H1 (cell line): ENCODE results near the gene BCAM. TPM values are rescaled to one million over a fixed set of nuclear protein-coding genes. Genes with fewer than 3 reads are reported as not detected.
A peak's percentile ranks its signal among the peaks of the same experiment; 100 is the strongest.

Experiments used
- ASH2L ChIP-seq: fragments of 200-600, 300-600 bp; sonication (generic); IDR thresholded peaks from one replicate; pipeline ENCODE4 v1.7.1; 2017; ENCODE audit warnings: low read length
- CHD1 ChIP-seq: IDR thresholded peaks from 2 replicates; pipeline ENCODE4 v1.6.1; 2012; ENCODE audit warnings: low read depth, low read length, improper control_type of control experiment
- EGR1 ChIP-seq: IDR thresholded peaks from 2 replicates; pipeline ENCODE4 v1.6.1; 2011; ENCODE audit warnings: low read depth, low read length, borderline replicate concordance
- GABPA ChIP-seq: IDR thresholded peaks from 2 replicates; pipeline ENCODE4 v1.6.1; 2011; ENCODE audit warnings: mild to moderate bottlenecking, low read length, moderate library complexity, borderline replicate concordance; ENCODE audit not compliant: insufficient read depth
- GTF2F1 ChIP-seq: IDR thresholded peaks from 2 replicates; pipeline ENCODE4 v1.6.1; 2012; ENCODE audit warnings: low read depth, low read length, improper control_type of control experiment, borderline replicate concordance
- KDM4A ChIP-seq: IDR thresholded peaks from one replicate; pipeline ENCODE4 v1.7.1; 2012; ENCODE audit warnings: low read depth, mild to moderate bottlenecking, moderate library complexity, low read length, inconsistent platforms; ENCODE audit not compliant: severe bottlenecking
- NANOG ChIP-seq: IDR thresholded peaks from 2 replicates; pipeline ENCODE4 v1.6.1; 2011; ENCODE audit warnings: low read length, low read depth, mild to moderate bottlenecking, inconsistent platforms; ENCODE audit not compliant: insufficient read depth, poor library complexity, severe bottlenecking
- NRF1 ChIP-seq: IDR thresholded peaks from 2 replicates; pipeline ENCODE4 v1.6.1; 2011; ENCODE audit warnings: mild to moderate bottlenecking, low read depth, low read length, improper control_type of control experiment
- SIN3A ChIP-seq, 2 experiments: IDR thresholded peaks in 1 of 2; conservative IDR thresholded peaks in 1 of 2; 2 replicates each; pipeline ENCODE4 v1.6.1; 2011 to 2012; ENCODE audit warnings: low read length in 2 of 2, improper control_type of control experiment in 1 of 2, low read depth in 1 of 2, mild to moderate bottlenecking in 1 of 2
- SIRT6 ChIP-seq: IDR thresholded peaks from one replicate; pipeline ENCODE4 v1.7.1; 2012; ENCODE audit warnings: low read length, inconsistent platforms
- SIX5 ChIP-seq: IDR thresholded peaks from 2 replicates; pipeline ENCODE4 v1.6.1; 2011; ENCODE audit warnings: mild to moderate bottlenecking, low read depth, low read length
- TAF1 ChIP-seq: IDR thresholded peaks from 2 replicates; pipeline ENCODE4 v1.6.1; 2011; ENCODE audit warnings: mild to moderate bottlenecking, low read depth, low read length
- TCF12 ChIP-seq: IDR thresholded peaks from 2 replicates; pipeline ENCODE4 v1.6.1; 2011; ENCODE audit warnings: low read depth, mild to moderate bottlenecking, low read length
- TEAD4 ChIP-seq: IDR thresholded peaks from 2 replicates; pipeline ENCODE4 v1.6.1; 2012; ENCODE audit warnings: low read depth, low read length, inconsistent platforms, mixed read lengths
- polyA plus RNA-seq, 7 experiments: library from polyadenylated mRNA; depleted of rRNA in 3 of 7; stranded (reverse) in 5 of 7; unstranded in 2 of 7; fragments of >200 nt in 5 of 7; fragments of 200-250 nt in 2 of 7; gene quantifications; 1 replicate in 5 of 7; 2 replicates in 1 of 7; 4 replicates in 1 of 7; pipeline versions ENCODE4 v1.2.1 to v1.2.3, GENCODE V29; 2011 to 2013; ENCODE audit warnings: missing spikeins in 2 of 7, mixed read lengths in 2 of 7
- total RNA-seq: library from RNA; stranded (reverse); fragmentation: NEBNext Ultra II Directional; extraction: Animal tissue kit (Norgen Biotek cat#: 25700); gene quantifications from 2 replicates; pipeline ENCODE4 v1.2.1, GENCODE V29; 2021
- TF ChIP-seq, protein P1 (sequence below): IDR thresholded peaks from 2 replicates; pipeline ENCODE4 v1.6.1; 2011; ENCODE audit warnings: low read depth, mild to moderate bottlenecking, low read length; ENCODE audit not compliant: insufficient read depth
- TF ChIP-seq, protein P2 (sequence below): IDR thresholded peaks from 2 replicates; pipeline ENCODE4 v1.6.1; 2012; ENCODE audit warnings: low read length, inconsistent platforms
- TF ChIP-seq, protein P3 (sequence below): IDR thresholded peaks from 2 replicates; pipeline ENCODE4 v1.6.1; 2012; ENCODE audit warnings: inconsistent platforms
- TF ChIP-seq, protein P4 (sequence below): IDR thresholded peaks from 2 replicates; pipeline ENCODE4 v1.6.1; 2011; ENCODE audit warnings: low read length, improper control_type of control experiment
- TF ChIP-seq, protein P5 (sequence below): IDR thresholded peaks from 2 replicates; pipeline ENCODE4 v1.6.1; 2012; ENCODE audit warnings: inconsistent platforms

The BCAM gene
- total and polyA plus RNA-seq, 2 of the 8 experiments (the other 6 are each of a cell fraction or from before 2014, with no cell fraction given): 32.5 to 81.4 TPM

DNA sequence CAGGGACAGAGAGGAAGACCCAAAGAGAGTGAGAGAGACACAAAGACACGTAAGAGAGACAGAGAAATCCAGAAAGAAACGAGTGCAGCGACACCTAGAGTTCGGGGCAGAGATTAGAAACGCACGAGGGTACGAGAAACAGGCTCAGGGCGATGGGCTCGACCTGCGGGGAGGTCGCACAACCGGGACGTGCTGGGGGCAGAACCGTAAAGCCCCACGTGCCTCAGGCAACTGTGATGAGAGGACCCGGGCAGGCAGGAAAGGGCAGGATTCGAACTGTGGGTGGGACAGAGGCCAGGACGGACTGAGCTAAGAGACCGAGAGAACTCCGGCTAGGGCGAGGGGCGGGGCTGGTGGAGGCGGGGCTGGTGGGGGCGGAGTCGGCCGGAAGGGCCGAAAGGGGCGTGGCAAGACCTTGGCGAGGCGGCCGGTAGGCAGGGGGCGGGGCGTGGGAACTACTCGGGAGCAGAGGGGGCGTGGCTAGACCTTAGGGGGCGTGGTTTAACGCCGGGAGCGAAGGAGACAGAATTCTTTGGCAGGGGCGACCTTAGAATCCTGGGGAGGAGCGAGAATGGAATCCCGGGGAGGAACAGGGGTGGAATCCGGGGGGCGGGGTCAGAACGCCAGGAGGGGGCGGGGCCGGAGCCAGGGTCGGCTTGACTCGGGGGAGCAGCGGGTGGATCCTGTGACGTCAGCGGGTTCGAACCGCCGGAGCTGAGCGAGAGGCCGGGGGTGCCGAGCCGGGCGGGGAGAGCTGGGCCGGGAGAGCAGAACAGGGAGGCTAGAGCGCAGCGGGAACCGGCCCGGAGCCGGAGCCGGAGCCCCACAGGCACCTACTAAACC, 36.9 kb downstream of the BCAM start, which contains the start of gene NECTIN2 (continued):
- TF ChIP-seq, protein P1, sequence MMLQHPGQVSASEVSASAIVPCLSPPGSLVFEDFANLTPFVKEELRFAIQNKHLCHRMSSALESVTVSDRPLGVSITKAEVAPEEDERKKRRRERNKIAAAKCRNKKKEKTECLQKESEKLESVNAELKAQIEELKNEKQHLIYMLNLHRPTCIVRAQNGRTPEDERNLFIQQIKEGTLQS: no peak
- peak; percentile 30 for TF ChIP-seq KDM4A
- TF ChIP-seq NRF1: no peak
- TF ChIP-seq EGR1: 0 out of 2 replicates have a peak, but pooled peaks have one; percentile 13
- TF ChIP-seq GTF2F1: no peak
- no peak for TF ChIP-seq TCF12
- TF ChIP-seq, protein P2, sequence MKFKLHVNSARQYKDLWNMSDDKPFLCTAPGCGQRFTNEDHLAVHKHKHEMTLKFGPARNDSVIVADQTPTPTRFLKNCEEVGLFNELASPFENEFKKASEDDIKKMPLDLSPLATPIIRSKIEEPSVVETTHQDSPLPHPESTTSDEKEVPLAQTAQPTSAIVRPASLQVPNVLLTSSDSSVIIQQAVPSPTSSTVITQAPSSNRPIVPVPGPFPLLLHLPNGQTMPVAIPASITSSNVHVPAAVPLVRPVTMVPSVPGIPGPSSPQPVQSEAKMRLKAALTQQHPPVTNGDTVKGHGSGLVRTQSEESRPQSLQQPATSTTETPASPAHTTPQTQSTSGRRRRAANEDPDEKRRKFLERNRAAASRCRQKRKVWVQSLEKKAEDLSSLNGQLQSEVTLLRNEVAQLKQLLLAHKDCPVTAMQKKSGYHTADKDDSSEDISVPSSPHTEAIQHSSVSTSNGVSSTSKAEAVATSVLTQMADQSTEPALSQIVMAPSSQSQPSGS: 0 out of 2 replicates have a peak, but pooled peaks have one; percentile 12
- peak in 1 of 2 experiments; percentile 68; a peak in 2 of 4 replicates for TF ChIP-seq SIN3A (conservative IDR thresholded peaks at IDR 0.05 in 1 of 2, IDR thresholded peaks at IDR 0.05 in 1 of 2; ENCODE audit: low read depth in 1 of 2, low read length in 2 of 2)
- no peak for TF ChIP-seq SIRT6
- TF ChIP-seq SIX5: no peak
- TF ChIP-seq GABPA: no peak
- TF ChIP-seq, protein P3, sequence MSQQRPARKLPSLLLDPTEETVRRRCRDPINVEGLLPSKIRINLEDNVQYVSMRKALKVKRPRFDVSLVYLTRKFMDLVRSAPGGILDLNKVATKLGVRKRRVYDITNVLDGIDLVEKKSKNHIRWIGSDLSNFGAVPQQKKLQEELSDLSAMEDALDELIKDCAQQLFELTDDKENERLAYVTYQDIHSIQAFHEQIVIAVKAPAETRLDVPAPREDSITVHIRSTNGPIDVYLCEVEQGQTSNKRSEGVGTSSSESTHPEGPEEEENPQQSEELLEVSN: no peak
- TF ChIP-seq CHD1: no peak
- TF ChIP-seq NANOG: no peak
- no peak for TF ChIP-seq ASH2L
- TF ChIP-seq, protein P4, sequence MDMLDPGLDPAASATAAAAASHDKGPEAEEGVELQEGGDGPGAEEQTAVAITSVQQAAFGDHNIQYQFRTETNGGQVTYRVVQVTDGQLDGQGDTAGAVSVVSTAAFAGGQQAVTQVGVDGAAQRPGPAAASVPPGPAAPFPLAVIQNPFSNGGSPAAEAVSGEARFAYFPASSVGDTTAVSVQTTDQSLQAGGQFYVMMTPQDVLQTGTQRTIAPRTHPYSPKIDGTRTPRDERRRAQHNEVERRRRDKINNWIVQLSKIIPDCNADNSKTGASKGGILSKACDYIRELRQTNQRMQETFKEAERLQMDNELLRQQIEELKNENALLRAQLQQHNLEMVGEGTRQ: peak; percentile 24; the same call in 1 of the 2 replicates
- TF ChIP-seq TEAD4: peak; percentile 80
- TF ChIP-seq, protein P5, sequence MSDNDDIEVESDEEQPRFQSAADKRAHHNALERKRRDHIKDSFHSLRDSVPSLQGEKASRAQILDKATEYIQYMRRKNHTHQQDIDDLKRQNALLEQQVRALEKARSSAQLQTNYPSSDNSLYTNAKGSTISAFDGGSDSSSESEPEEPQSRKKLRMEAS: peak; percentile 81
- TF ChIP-seq TAF1: peak; percentile 72
